GM12891 (cell line): ENCODE data around the gene UNCX.
"Not testable (repeated sequence)": the region's sequence is repeated elsewhere in the genome, so short reads cannot be mapped to it uniquely, and the experiment has no call there.

Source experiments
- DNase-seq: peaks from one replicate; pipeline ENCODE4 v3.0.0; 2011; ENCODE audit warnings: low spot score; ENCODE audit not compliant: insufficient read length
- FAIRE-seq: peaks from 2 replicates; lab custom pipeline; 2011; peaks lifted over from hg19 to GRCh38; lab: Jason Lieb, UNC
- PAX5 ChIP-seq: IDR thresholded peaks from 2 replicates; pipeline ENCODE4 v1.6.1; 2011; ENCODE audit warnings: low read length, moderate library complexity, mild to moderate bottlenecking; ENCODE audit not compliant: insufficient read depth, severe bottlenecking
- POLR2A ChIP-seq: IDR thresholded peaks from 2 replicates; pipeline ENCODE4 v1.6.1; 2011; ENCODE audit warnings: low read depth, low read length, control low read depth
- POLR2AphosphoS5 ChIP-seq: IDR thresholded peaks from 2 replicates; pipeline ENCODE4 v1.6.1; 2011; ENCODE audit warnings: low read depth, low read length, control low read depth
- POU2F2 ChIP-seq: IDR thresholded peaks from 2 replicates; pipeline ENCODE4 v1.6.1; 2011; ENCODE audit warnings: low read depth, mild to moderate bottlenecking, control low read depth, low read length, moderate library complexity
- SPI1 ChIP-seq: IDR thresholded peaks from 2 replicates; pipeline ENCODE4 v1.6.1; 2011; ENCODE audit warnings: low read depth, low read length, control low read depth
- TAF1 ChIP-seq: IDR thresholded peaks from 2 replicates; pipeline ENCODE4 v1.6.1; 2011; ENCODE audit warnings: low read depth, low read length, control low read depth

The UNCX gene

DNA sequence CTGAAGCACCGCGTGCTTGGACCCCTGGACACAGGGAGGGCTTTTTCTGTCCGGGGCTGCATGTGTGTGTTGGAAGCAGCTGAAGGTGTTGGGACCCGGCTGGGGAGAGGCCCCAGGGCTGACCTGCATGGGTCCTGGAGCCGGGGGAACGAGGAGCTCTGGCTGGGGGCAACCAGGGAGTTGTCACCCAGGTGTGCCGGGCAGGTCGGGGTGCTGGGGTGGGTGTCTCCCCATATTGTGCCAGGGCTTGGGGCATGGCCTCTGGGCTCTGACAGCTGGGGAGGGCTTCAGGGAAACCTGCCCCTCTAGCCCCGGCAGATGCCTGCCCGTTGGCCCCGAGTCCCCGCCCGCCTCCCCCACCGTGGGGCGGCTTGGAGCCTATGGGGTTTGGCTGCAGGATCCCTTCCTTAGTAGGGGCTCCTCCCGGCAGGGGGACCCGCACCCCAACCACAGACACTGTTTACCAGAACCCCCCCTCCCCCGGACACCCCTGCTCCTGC lies 42.3 kb downstream of the UNCX start:
- no peak for DNase-seq
- no peak for FAIRE-seq
- TF ChIP-seq PAX5 (no peak), TAF1 (no peak), POLR2AphosphoS5 (no peak), POLR2A (no peak), POU2F2 (no peak), SPI1 (no peak)

DNA sequence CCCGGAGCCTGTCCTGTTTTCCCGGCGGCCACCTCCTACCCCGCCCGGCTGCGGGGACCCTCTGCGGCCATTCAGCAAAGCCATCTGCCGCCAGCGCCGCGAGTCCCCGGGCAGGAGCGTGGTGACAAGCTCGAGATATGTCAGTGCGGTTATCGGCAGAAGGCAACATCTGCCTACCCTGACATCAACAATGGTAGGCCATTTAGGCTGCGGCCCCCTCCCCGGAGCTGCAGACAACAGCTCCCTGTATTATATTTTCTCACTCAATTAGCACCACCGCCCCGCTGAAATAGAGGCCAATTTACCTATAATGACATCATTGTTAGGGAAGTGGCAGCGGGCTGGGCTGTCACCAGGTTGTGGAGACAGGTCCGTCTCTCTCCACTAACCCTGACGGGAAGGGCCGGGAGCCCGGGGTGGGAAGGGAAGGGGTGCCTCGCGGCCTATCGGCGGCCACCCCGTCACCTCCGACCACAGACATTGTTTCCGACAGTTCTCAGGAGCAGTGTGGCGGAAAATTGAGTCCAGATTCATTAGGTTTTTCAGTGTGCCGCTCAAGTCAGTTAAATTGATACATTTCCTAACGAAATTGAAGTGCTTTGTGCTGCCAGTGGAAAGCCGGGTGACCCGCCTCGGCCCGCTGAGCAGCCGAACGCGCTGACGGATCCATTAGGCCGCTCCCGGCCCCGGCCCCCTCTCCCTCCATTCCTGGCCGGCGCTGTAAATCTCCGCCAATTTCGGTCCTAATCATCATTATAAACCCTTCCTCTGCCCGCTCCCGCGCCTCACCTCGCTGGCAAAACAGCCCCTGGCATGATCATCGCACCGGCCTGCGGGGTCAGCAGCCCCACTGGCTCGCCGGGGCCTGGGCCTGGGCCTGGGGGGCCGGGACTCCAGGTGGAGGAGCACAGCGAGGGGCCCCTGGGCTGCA lies 43.0 kb downstream of the UNCX start:
- no peak for FAIRE-seq
- DNase-seq = no peak
- TF ChIP-seq TAF1 (no peak), POLR2AphosphoS5 (no peak), POU2F2 (no peak), POLR2A (no peak), PAX5 (no peak), SPI1 (no peak)

DNA sequence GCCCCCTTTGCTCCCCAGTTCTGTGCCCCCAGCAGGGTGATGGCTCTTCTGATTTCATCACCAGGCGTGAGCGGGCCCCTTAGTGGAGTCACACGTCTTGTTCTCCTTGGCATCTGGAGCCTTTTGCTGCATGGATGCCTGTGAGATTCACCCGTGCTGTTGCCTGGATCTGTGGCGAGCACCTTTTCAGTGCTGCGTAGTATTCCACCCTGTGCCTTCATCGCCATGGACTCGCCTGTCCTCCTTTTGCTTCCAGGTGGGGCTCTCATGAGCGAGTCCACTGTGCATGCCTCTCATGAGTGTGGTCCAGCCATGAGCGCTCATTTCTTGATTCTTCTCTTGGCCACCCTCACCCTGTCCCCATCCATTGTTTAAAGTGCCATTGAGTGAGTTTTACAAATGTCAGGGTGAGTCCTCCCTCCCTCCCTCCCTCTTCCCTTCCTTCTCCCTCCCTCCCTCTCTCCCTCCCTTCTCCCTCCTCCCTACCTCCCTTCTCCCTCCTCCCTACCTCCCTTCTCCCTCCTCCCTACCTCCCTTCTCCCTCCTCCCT lies 44.0 kb downstream of the UNCX start:
- FAIRE-seq = no peak
- DNase-seq = no peak

GRCh38 chr7:1278543-1278942 lies 45.9 kb downstream of the UNCX start:
- no peak for DNase-seq
- FAIRE-seq = no peak
- TF ChIP-seq POLR2A (no peak), POLR2AphosphoS5 (no peak)

More for the DNA sequence above, 44.0 kb downstream of the UNCX start:
- TF ChIP-seq POU2F2 (no peak), PAX5 (no peak), POLR2A (no peak), SPI1 (no peak), TAF1 (no peak), POLR2AphosphoS5 (no peak)

DNA sequence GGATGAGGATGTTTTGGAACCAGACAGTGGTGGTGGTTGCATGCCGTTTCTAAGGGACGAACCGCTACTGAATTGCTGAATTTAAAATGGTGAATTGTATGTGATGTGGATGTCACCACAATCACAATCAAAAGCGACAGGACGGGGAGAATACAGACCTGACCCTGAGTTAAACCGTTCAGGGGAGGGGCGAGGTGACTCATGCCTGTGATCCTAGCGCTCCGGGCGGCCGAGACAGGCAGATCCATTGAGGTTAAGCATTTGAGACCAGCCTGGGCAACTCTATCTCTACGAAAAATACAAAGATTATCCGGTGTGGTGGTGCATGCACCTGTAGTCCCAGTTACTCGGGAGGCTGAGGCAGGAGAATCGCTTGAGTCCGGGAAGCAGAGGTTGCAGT lies 46.4 kb downstream of the UNCX start:
- DNase-seq (no peak), FAIRE-seq (no peak)
- no peak for TF ChIP-seq PAX5
- TF ChIP-seq POU2F2 = no peak
- TF ChIP-seq POLR2A = no peak
- TF ChIP-seq TAF1 = no peak
- TF ChIP-seq SPI1 = no peak
- TF ChIP-seq POLR2AphosphoS5 = no peak

- DNase-seq, FAIRE-seq: not testable (repeated sequence)
Observed at GRCh38 chr7:1279895-1280294, 47.2 kb downstream of the UNCX start.

DNA sequence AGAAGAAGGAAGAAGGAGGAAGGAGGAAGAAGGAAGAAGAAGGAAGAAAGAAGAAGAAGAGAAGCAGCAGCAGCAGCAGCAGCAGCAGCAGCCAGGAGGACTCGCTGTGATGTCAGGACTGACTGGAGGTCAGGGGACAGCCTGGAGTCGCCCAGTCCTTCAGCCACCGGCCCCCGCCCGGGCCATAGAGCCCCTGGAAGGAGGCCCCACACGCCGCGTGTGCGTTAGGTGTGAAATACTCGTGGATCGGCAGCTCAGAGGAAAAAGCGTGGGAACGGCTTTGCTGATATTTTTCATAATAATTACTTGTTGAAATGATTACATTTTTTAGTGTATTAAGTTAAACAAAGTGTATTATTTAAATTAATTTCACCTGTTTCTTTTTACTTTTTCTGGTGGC lies 48.4 kb downstream of the UNCX start:
- FAIRE-seq (no peak), DNase-seq (no peak)

GRCh38 chr7:1282679-1283078 lies 50.0 kb downstream of the UNCX start:
- TF ChIP-seq POU2F2 (no peak), PAX5 (no peak), POLR2A (no peak), POLR2AphosphoS5 (no peak), SPI1 (no peak), TAF1 (no peak)
- FAIRE-seq (no peak), DNase-seq (no peak)

More for the DNA sequence above, 48.4 kb downstream of the UNCX start:
- TF ChIP-seq POU2F2 (no peak), TAF1 (no peak), POLR2AphosphoS5 (no peak), PAX5 (no peak), SPI1 (no peak), POLR2A (no peak)

DNA sequence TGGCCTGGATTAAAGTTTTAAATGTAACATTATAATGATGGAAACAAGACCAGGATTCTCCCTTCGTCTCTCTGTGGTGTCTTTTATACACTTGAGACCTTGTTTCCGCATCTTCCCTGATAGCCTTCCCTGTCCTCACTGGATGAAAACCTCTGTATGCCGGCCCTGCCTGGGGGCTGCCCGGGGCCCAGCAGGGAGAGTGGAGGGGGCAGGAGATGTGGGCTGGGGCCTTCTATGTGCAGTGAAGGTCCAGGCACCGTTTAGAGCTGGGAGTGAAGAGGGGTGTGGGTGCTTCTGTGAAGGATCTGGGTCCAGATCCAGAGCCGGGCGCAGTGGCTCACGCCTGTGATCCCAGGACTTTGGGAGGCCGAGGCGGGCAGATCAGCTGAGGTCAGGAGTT lies 50.7 kb downstream of the UNCX start:
- DNase-seq (no peak), FAIRE-seq (no peak)
- TF ChIP-seq SPI1 (no peak), POLR2AphosphoS5 (no peak), POU2F2 (no peak), TAF1 (no peak)
